ENCODE measurements around the gene CLEC4G. TPM values are rescaled to one million over a fixed set of nuclear protein-coding genes. Genes with fewer than 3 reads are reported as not detected.
A peak's percentile ranks its signal among the peaks of the same experiment; 100 is the strongest.

Gene CLEC4G
- total RNA-seq, 2 experiments from 2014 or later, result not detected

GRCh38 chr19:7772752-7773291, 40.9 kb upstream of the CLEC4G start:
- no peaks in the 10 kb centered on the region for H3K9me3 Mint-ChIP-seq
- peak overlapping the region; percentile 54 for H3K4me3 Mint-ChIP-seq
- Histone ChIP-seq H3K36me3 (ENCODE audit: insufficient read depth, low read length) (no peaks in the 10 kb centered on the region), H3K27ac (ENCODE audit: low read depth in 1 of 2, low read length in 2 of 2) (no peak overlapping the region), H3K4me3 (ENCODE audit: low read length) (no peak overlapping the region), H3K27me3 (ENCODE audit: control insufficient read depth in 1 of 2, insufficient read depth in 2 of 2, low read length in 2 of 2) (no peaks in the 10 kb centered on the region), H3K4me1 (ENCODE audit: insufficient read depth, low read length) (peaks cover 12% of the 10 kb centered on the region), H3K9me3 (ENCODE audit: control insufficient read depth in 1 of 2, insufficient read depth in 1 of 2, low read length in 2 of 2) (no peaks in the 10 kb centered on the region)
- TF ChIP-seq, protein P1, sequence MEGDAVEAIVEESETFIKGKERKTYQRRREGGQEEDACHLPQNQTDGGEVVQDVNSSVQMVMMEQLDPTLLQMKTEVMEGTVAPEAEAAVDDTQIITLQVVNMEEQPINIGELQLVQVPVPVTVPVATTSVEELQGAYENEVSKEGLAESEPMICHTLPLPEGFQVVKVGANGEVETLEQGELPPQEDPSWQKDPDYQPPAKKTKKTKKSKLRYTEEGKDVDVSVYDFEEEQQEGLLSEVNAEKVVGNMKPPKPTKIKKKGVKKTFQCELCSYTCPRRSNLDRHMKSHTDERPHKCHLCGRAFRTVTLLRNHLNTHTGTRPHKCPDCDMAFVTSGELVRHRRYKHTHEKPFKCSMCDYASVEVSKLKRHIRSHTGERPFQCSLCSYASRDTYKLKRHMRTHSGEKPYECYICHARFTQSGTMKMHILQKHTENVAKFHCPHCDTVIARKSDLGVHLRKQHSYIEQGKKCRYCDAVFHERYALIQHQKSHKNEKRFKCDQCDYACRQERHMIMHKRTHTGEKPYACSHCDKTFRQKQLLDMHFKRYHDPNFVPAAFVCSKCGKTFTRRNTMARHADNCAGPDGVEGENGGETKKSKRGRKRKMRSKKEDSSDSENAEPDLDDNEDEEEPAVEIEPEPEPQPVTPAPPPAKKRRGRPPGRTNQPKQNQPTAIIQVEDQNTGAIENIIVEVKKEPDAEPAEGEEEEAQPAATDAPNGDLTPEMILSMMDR (IDR thresholded peaks at IDR 0.05), result no peak
- peaks cover 2% of the 10 kb centered on the region for H3K27me3 Mint-ChIP-seq
- intact Hi-C loops (cut with DNase I, micrococcal nuclease), result no loop called here
- H3K4me1 Mint-ChIP-seq (ENCODE audit: low read depth), result peaks cover 16% of the 10 kb centered on the region
- ChIA-PET CTCF (no interaction called here), POLR2A (interaction anchor here (1.3 kb wide), 1 partner anchor 92 kb away, joined by 4 read pairs; no protein-coding TSS in a partner anchor)
- ATAC-seq (ENCODE audit: poor library complexity), result peak; percentile 60
- no peaks in the 10 kb centered on the region for H3K36me3 Mint-ChIP-seq (ENCODE audit: low read depth)
- H3K27ac Mint-ChIP-seq, result no peak overlapping the region
- DNase-seq, result peak in 4 of 14 experiments; percentile 21 to 68 (median 52)

GRCh38 chr19:7771072-7771471, 39.2 kb upstream of the CLEC4G start:
- Mint-ChIP-seq H3K27ac (no peak overlapping the region), H3K4me1 (ENCODE audit: low read depth) (peaks cover 16% of the 10 kb centered on the region)
- CTCF ChIA-PET, result no interaction called here

DNA sequence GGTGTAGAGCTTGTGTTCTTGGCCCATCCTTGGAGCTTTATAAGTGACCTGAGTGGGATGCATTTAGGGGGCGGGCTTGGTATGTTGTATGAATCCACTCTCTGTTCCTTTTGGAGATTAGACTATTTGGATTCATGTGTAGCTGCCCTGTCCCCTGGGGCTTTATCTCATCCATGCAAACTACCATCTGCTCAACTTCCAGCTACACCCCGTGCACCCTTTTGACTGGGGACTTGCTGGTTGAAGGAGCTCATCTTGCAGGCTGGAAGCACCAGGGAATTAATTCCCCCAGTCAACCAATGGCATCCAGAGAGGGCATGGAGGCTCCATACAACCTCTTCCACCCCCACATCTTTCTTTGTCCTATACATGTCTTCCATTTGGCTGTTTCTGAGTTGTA, 37.3 kb upstream of the CLEC4G start:
- Histone ChIP-seq H3K27me3 (ENCODE audit: control insufficient read depth in 1 of 2, insufficient read depth in 2 of 2, low read length in 2 of 2) (no peaks in the 10 kb centered on the region), H3K27ac (ENCODE audit: low read depth in 1 of 2, low read length in 2 of 2) (no peak overlapping the region), H3K4me3 (ENCODE audit: low read length) (no peak overlapping the region), H3K36me3 (ENCODE audit: insufficient read depth, low read length) (no peaks in the 10 kb centered on the region), H3K9me3 (ENCODE audit: control insufficient read depth in 1 of 2, insufficient read depth in 1 of 2, low read length in 2 of 2) (no peaks in the 10 kb centered on the region), H3K4me1 (ENCODE audit: insufficient read depth, low read length) (peaks cover 12% of the 10 kb centered on the region)
- POLR2A ChIA-PET, result no interaction called here
- TF ChIP-seq, protein P1 (IDR thresholded peaks at IDR 0.05), result no peak
- ATAC-seq (ENCODE audit: poor library complexity) (no peak), DNase-seq (no peak)
- Mint-ChIP-seq H3K27ac (no peak overlapping the region), H3K4me1 (ENCODE audit: low read depth) (peaks cover 16% of the 10 kb centered on the region), H3K4me3 (no peak overlapping the region), H3K27me3 (no peaks in the 10 kb centered on the region), H3K36me3 (ENCODE audit: low read depth) (no peaks in the 10 kb centered on the region), H3K9me3 (no peaks in the 10 kb centered on the region)
- CTCF ChIA-PET, result no interaction called here
- intact Hi-C loops (cut with DNase I, micrococcal nuclease), result no loop called here

More at GRCh38 chr19:7771072-7771471, 39.2 kb upstream of the CLEC4G start:
- H3K4me3 Mint-ChIP-seq, result no peak overlapping the region
- ATAC-seq (ENCODE audit: poor library complexity) (no peak), DNase-seq (no peak)
- H3K4me3 ChIP-seq (ENCODE audit: low read length), result no peak overlapping the region
- H3K9me3 Mint-ChIP-seq, result no peaks in the 10 kb centered on the region
- no peaks in the 10 kb centered on the region for H3K36me3 Mint-ChIP-seq (ENCODE audit: low read depth)
- no peak overlapping the region for H3K27ac ChIP-seq (ENCODE audit: low read depth in 1 of 2, low read length in 2 of 2)
- TF ChIP-seq, protein P1 (IDR thresholded peaks at IDR 0.05), result no peak
- intact Hi-C loops (cut with DNase I, micrococcal nuclease), result no loop called here
- H3K36me3 ChIP-seq (ENCODE audit: insufficient read depth, low read length), result no peaks in the 10 kb centered on the region
- H3K4me1 ChIP-seq (ENCODE audit: insufficient read depth, low read length), result peaks cover 12% of the 10 kb centered on the region
- POLR2A ChIA-PET, result no interaction called here
- H3K9me3 ChIP-seq (ENCODE audit: control insufficient read depth in 1 of 2, insufficient read depth in 1 of 2, low read length in 2 of 2), result no peaks in the 10 kb centered on the region
- no peaks in the 10 kb centered on the region for H3K27me3 Mint-ChIP-seq
- no peaks in the 10 kb centered on the region for H3K27me3 ChIP-seq (ENCODE audit: control insufficient read depth in 1 of 2, insufficient read depth in 2 of 2, low read length in 2 of 2)
